ENCODE results near the gene COG5. TPM values are rescaled to one million over a fixed set of nuclear protein-coding genes. Genes with fewer than 3 reads are reported as not detected.

The COG5 gene
- total and polyA plus RNA-seq, 10 donors, result 3.6 to 86.6 (median 48.7) TPM

- no peaks in the 10 kb centered on the region for H3K27me3 ChIP-seq (replicated peaks in 1 of 7)
- H3K36me3 ChIP-seq, result peaks cover 0 to 19% (median 4%) of the 10 kb centered on the region in 6 donors
- H3K9me3 ChIP-seq, result peaks cover 0 to 6% (median 0%) of the 10 kb centered on the region in 8 donors
- intact Hi-C loops (cut with DNase I; ENCODE audit: low total_unique reads), result no loop called here
- H3K4me1 ChIP-seq, result peaks cover 0 to 19% (median 8%) of the 10 kb centered on the region in 6 donors
- no peak overlapping the region for H3K27ac ChIP-seq
- DNase-seq, result no peak
- no peak overlapping the region for H3K4me3 ChIP-seq
- no peak for TF ChIP-seq POLR2AphosphoS5 (IDR thresholded peaks at IDR 0.05)
- no peak for TF ChIP-seq POLR2A (IDR thresholded peaks at IDR 0.05)
- TF ChIP-seq, protein P1, sequence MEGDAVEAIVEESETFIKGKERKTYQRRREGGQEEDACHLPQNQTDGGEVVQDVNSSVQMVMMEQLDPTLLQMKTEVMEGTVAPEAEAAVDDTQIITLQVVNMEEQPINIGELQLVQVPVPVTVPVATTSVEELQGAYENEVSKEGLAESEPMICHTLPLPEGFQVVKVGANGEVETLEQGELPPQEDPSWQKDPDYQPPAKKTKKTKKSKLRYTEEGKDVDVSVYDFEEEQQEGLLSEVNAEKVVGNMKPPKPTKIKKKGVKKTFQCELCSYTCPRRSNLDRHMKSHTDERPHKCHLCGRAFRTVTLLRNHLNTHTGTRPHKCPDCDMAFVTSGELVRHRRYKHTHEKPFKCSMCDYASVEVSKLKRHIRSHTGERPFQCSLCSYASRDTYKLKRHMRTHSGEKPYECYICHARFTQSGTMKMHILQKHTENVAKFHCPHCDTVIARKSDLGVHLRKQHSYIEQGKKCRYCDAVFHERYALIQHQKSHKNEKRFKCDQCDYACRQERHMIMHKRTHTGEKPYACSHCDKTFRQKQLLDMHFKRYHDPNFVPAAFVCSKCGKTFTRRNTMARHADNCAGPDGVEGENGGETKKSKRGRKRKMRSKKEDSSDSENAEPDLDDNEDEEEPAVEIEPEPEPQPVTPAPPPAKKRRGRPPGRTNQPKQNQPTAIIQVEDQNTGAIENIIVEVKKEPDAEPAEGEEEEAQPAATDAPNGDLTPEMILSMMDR (IDR thresholded peaks at IDR 0.05 in 8 of 11, conservative IDR thresholded peaks at IDR 0.05 in 3 of 11), result no peak
Measured at GRCh38 chr7:107327986-107328569, 235.6 kb downstream of the COG5 start.

DNA sequence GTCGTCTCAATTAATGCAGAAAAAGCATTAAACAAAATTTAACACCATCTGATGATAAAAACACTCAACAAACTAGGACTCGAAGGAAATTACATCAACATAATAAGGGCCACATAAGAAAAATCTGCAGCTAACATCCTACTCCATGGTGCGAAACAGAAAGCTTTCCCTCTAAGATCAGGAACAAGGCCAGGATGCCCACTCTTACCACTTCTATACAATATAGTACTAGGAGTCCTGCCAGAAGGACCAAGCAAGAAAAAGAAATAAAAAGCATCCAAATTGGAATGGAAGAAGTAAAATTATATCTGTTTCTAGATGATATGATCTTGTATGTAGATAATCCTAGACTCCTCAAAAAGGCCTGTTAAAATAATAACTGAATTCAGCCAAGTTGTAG, 237.7 kb downstream of the COG5 start:
- peaks cover 0 to 6% (median 0%) of the 10 kb centered on the region in 8 donors for H3K9me3 ChIP-seq
- H3K36me3 ChIP-seq, result peaks cover 0 to 36% (median 8%) of the 10 kb centered on the region in 6 donors
- DNase-seq, result no peak
- H3K27ac ChIP-seq, result no peak overlapping the region
- H3K4me1 ChIP-seq, result no peaks in the 10 kb centered on the region
- TF ChIP-seq POLR2A (IDR thresholded peaks at IDR 0.05) (no peak), POLR2AphosphoS5 (IDR thresholded peaks at IDR 0.05) (no peak)
- TF ChIP-seq, protein P1 (IDR thresholded peaks at IDR 0.05 in 8 of 11, conservative IDR thresholded peaks at IDR 0.05 in 3 of 11), result no peak
- no peaks in the 10 kb centered on the region for H3K27me3 ChIP-seq (replicated peaks in 1 of 7)
- 93 to 95% (median 94%) methylated on average over 3 of the region's 3 CpGs for WGBS, 5 donors
- no peak overlapping the region for H3K4me3 ChIP-seq
- intact Hi-C loops (cut with DNase I; ENCODE audit: low total_unique reads), result no loop called here

- intact Hi-C loops (cut with DNase I; ENCODE audit: low total_unique reads), result no loop called here
- no peaks in the 10 kb centered on the region for H3K27me3 ChIP-seq (replicated peaks in 1 of 7)
- no peak overlapping the region for H3K27ac ChIP-seq
- peaks cover 0 to 4% (median 0%) of the 10 kb centered on the region in 8 donors for H3K9me3 ChIP-seq
- H3K36me3 ChIP-seq, result peaks cover 0 to 45% (median 8%) of the 10 kb centered on the region in 6 donors
- no peaks in the 10 kb centered on the region for H3K4me1 ChIP-seq
- no peak for TF ChIP-seq POLR2AphosphoS5 (IDR thresholded peaks at IDR 0.05)
- TF ChIP-seq, protein P1 (IDR thresholded peaks at IDR 0.05 in 8 of 11, conservative IDR thresholded peaks at IDR 0.05 in 3 of 11), result no peak
- 62 to 88% (median 81%) methylated on average over 1 of the region's 1 CpG for WGBS, 5 donors
- H3K4me3 ChIP-seq, result no peak overlapping the region
- DNase-seq, result no peak
Measured at GRCh38 chr7:107322015-107322414, 241.7 kb downstream of the COG5 start.

- peaks cover 0 to 45% (median 8%) of the 10 kb centered on the region in 6 donors for H3K36me3 ChIP-seq
- TF ChIP-seq, protein P1 (IDR thresholded peaks at IDR 0.05 in 8 of 11, conservative IDR thresholded peaks at IDR 0.05 in 3 of 11), result no peak
- TF ChIP-seq POLR2AphosphoS5 (IDR thresholded peaks at IDR 0.05), result no peak
- TF ChIP-seq POLR2A (IDR thresholded peaks at IDR 0.05), result no peak
- no peaks in the 10 kb centered on the region for H3K4me1 ChIP-seq
- H3K4me3 ChIP-seq, result no peak overlapping the region
- H3K9me3 ChIP-seq, result peaks cover 0 to under 1% (median 0%) of the 10 kb centered on the region in 8 donors
- no peaks in the 10 kb centered on the region for H3K27me3 ChIP-seq (replicated peaks in 1 of 7)
- no peak overlapping the region for H3K27ac ChIP-seq
- intact Hi-C loops (cut with DNase I; ENCODE audit: low total_unique reads), result no loop called here
- 79 to 96% (median 87%) methylated on average over 1 of the region's 1 CpG for WGBS, 5 donors
- DNase-seq, result no peak
Measured at GRCh38 chr7:107321611-107322010, 242.1 kb downstream of the COG5 start.
